GM12892 (cell line): ENCODE measurements around the gene TPRX2.

Source experiments
- POLR2A ChIP-seq: IDR thresholded peaks from 2 replicates; pipeline ENCODE4 v1.6.1; 2011; ENCODE audit warnings: low read depth, low read length, control low read depth
- POLR2AphosphoS5 ChIP-seq: IDR thresholded peaks from 2 replicates; pipeline ENCODE4 v1.6.1; 2011; ENCODE audit warnings: low read depth, low read length, control low read depth

DNA sequence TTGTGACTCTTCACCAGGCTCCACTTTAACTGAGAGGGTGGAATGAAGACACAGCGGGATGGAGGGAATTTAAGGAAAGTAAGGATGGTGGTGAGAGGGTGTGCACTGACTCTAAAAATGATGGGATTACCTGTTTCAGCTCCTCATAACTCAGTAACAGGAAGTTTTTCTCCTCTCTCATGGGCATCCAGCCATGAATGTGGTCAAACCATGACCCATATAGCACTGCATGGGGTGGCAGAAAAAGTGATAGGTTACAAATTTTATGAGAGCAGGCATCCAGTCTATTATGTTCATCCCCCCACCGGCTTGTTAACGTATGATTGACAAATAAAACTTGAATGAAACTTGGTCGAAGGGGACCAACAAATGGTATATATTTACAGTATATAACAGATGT lies 19.9 kb downstream of the TPRX2 start:
- TF ChIP-seq POLR2A (no peak), POLR2AphosphoS5 (no peak)
